RWPE2 (cell line): Measurements from ENCODE around the gene NDUFS6.

Experiments
- ATAC-seq: fragments of 200-7000 bp; cut with Tn5 transposase; 3 replicates; pipeline ENCODE4 v1.9.1; 2021; ENCODE audit warnings: low read depth
- DNase-seq: peaks from one replicate; pipeline ENCODE4 v3.0.0-alpha.2; 2020; ENCODE audit warnings: low spot score
- H3K27ac ChIP-seq: fragments of 450-650 bp; 2 replicates; pipeline ENCODE4 v1.5.1; 2017; ENCODE audit warnings: mild to moderate bottlenecking; ENCODE audit not compliant: poor library complexity, severe bottlenecking
- H3K27me3 ChIP-seq: fragments of 250-450 bp; sonication (Bioruptor Pico); 2 replicates; pipeline ENCODE4 v1.5.1; 2021; ENCODE audit warnings: mild to moderate bottlenecking, moderate library complexity; ENCODE audit not compliant: insufficient read depth, poor library complexity, severe bottlenecking
- H3K36me3 ChIP-seq: fragments of 250-450 bp; sonication (Bioruptor Pico); 2 replicates; pipeline ENCODE4 v1.5.1; 2020; ENCODE audit warnings: low read depth, mild to moderate bottlenecking, moderate library complexity
- H3K4me1 ChIP-seq: fragments of 250-450 bp; sonication (Bioruptor Pico); 2 replicates; pipeline ENCODE4 v1.5.1; 2021; ENCODE audit warnings: mild to moderate bottlenecking, moderate library complexity; ENCODE audit not compliant: insufficient read depth, poor library complexity, severe bottlenecking
- H3K4me3 ChIP-seq: fragments of 250-450 bp; sonication (Bioruptor Pico); 2 replicates; pipeline ENCODE4 v1.5.1; 2021; ENCODE audit warnings: mild to moderate bottlenecking, moderate library complexity; ENCODE audit not compliant: severe bottlenecking
- H3K9me3 ChIP-seq: fragments of 250-450 bp; sonication (Bioruptor Pico); 2 replicates; pipeline ENCODE4 v1.5.1; 2021; ENCODE audit warnings: mild to moderate bottlenecking, moderate library complexity; ENCODE audit not compliant: severe bottlenecking
- CTCF ChIP-seq: fragments of 450-650 bp; IDR thresholded peaks from one replicate; pipeline ENCODE4 v1.5.1; 2017; ENCODE audit warnings: mild to moderate bottlenecking, moderate library complexity; ENCODE audit not compliant: poor library complexity, severe bottlenecking

The NDUFS6 gene

DNA sequence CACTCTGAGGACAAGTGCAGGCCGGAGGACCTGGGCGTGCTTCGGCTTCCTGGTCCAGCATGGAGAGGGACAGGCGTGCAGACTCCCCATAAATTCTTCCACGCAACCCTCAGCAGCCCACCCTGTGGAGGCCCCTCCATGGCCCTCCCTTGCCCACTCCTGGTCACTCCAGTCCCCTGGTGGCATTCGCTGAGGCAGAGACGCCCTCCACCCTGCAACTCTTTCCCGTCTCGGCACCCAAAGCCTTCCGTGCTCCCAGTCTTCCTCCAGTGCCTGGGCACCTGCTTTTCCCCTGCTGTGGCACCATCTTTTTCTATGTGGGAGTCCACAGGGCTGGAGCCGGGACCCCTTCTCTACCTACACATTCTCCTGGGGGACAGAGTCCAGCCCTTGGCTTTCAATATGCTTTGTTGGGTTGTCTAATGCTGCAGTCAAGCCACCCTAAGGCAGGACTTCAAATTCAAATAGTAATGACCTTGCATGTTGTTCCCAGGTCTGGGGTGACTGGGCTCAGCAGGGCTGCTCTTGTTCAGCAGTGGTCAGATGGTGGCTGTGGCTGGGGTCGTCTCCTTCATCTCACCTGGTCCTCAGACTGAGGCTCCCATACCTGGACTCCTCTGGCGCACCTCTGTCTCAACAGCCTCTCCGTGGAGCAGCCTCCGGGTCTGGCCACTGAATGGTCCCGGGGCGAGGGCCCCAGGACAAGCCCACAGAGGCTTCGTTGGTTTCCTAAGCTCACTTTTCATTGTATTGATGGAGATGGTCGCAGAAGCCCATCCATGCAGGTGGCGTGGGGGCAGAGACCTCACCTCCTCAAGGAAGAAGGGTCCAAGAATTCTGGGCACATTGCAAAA lies 16.8 kb upstream of the NDUFS6 start:
- H3K27me3 ChIP-seq: no peaks in the 10 kb centered on the region
- DNase-seq: peak; percentile 61
- H3K4me3 ChIP-seq: no peak overlapping the region
- H3K4me1 ChIP-seq: no peaks in the 10 kb centered on the region
- no peak for ATAC-seq
- no peaks in the 10 kb centered on the region for H3K9me3 ChIP-seq
- H3K36me3 ChIP-seq: no peaks in the 10 kb centered on the region
- H3K27ac ChIP-seq: no peak overlapping the region
- no peak for TF ChIP-seq CTCF

DNA sequence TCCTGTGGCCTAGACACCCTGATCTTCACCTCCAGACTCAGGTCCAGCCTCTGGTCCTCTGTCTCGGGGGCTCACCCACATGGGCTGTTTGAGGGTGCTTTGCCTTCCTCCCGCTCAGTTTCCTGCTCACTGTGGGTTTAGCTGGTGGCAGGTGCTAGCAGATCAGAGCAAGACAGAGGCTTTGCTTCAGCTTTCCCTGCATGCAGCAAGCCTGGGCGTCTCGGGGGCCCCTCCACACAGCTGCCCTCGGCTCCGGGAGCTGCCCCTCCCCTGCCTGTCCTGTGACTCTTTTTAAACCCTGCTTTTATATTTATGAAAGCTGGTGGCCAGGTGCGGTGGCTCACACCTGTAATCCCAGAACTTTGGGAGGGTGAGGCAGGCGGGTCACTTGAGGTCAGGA lies 16.1 kb upstream of the NDUFS6 start:
- no peak for ATAC-seq
- DNase-seq: no peak
- H3K27me3 ChIP-seq: no peaks in the 10 kb centered on the region
- no peaks in the 10 kb centered on the region for H3K9me3 ChIP-seq
- H3K4me1 ChIP-seq: peaks cover under 1% of the 10 kb centered on the region
- H3K4me3 ChIP-seq: no peak overlapping the region
- no peak overlapping the region for H3K27ac ChIP-seq
- H3K36me3 ChIP-seq: no peaks in the 10 kb centered on the region
- TF ChIP-seq CTCF: no peak

DNA sequence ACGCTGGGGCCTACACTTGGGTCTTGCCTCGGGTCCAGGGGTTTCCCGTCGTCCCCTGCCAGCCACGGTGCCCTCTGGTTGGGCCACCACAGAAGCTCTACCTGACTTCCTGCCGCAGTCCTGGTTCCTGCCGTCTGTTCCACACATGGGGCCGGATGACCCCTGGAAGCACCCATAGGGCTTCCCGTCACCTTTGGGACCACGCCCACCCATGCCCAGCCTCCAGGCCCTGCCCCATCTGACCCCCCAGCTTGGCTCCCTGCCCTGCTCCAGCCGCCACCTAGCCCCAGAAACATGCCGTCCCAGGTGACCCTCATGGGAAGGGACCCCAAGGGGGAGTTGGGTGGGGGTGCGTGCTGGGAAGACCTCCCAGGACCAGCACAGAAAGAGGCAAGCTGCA lies 15.2 kb upstream of the NDUFS6 start:
- Histone ChIP-seq H3K9me3 (no peaks in the 10 kb centered on the region), H3K4me1 (peaks cover 8% of the 10 kb centered on the region), H3K4me3 (no peak overlapping the region), H3K27ac (no peak overlapping the region), H3K27me3 (no peaks in the 10 kb centered on the region), H3K36me3 (no peaks in the 10 kb centered on the region)
- ATAC-seq (no peak), DNase-seq (peak; percentile 71)
- no peak for TF ChIP-seq CTCF

DNA sequence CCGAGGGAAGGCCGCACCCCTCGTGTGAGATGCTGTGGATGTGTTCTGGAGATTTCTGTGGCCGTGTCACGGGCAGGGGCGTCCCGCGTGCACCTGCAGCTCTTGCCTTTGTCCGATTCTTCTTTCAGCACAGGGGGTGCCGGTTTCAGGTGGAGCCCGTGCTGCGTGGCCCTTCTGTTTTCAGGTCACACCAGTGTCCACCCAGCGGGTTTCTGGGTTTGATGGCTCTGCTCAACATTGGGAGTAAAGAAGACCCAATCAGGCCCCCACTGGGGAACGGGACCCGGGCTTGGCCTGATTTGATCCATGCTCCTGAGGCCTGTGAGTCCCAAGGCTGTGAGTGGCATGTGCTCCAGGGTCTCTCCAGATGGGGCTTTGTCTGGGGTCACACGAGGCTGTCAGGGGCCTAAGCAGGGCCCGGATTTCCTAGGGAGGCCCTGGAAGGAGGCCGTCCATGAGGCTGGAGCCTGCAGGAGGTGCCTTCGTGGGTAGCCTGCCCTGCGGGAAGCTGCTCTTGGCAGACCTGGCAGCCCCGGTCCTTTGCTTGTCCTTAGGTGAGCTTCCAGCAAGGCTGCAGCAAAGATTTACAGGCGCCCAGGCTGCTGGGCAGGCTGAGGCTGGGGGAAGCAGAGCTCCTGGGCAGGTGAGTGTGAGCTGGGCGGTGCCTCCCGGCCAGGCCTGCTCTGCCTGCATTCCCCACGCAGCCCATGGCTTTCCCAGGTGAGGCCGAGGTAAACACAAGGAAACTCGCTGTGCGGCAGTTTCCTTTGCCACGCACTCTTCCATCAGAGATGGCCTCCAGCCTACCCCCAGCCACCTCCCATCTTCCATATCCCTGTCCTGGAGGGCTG lies 14.4 kb upstream of the NDUFS6 start:
- no peaks in the 10 kb centered on the region for H3K9me3 ChIP-seq
- no peak for ATAC-seq
- no peaks in the 10 kb centered on the region for H3K27me3 ChIP-seq
- DNase-seq: peak; percentile 60
- H3K4me1 ChIP-seq: peaks cover 8% of the 10 kb centered on the region
- no peaks in the 10 kb centered on the region for H3K36me3 ChIP-seq
- no peak overlapping the region for H3K4me3 ChIP-seq
- no peak for TF ChIP-seq CTCF
- no peak overlapping the region for H3K27ac ChIP-seq
